Endodermal cell (in vitro differentiated cells): ENCODE results near the gene CLCF1. TPM values are rescaled to one million over a fixed set of nuclear protein-coding genes. Genes with fewer than 3 reads are reported as not detected.

ENCODE experiments used
- DNase-seq: peaks from one replicate; pipeline ENCODE4 v3.0.0-alpha.2; 2017
- H3K27ac ChIP-seq: 2 replicates; pipeline ENCODE4 v1.5.1; 2013; ENCODE audit warnings: mild to moderate bottlenecking, low read depth, low read length, moderate library complexity
- H3K27me3 ChIP-seq: 2 replicates; pipeline ENCODE4 v1.6.1; 2013; ENCODE audit warnings: mild to moderate bottlenecking, low read length, moderate library complexity; ENCODE audit not compliant: insufficient read depth, control insufficient read depth, poor library complexity, severe bottlenecking
- H3K36me3 ChIP-seq: 2 replicates; pipeline ENCODE4 v1.7.0; 2013; ENCODE audit warnings: mild to moderate bottlenecking, low read length, moderate library complexity; ENCODE audit not compliant: control insufficient read depth, insufficient read depth
- H3K4me1 ChIP-seq: one replicate; pipeline ENCODE4 v1.7.0; 2013; ENCODE audit warnings: low read length; ENCODE audit not compliant: control insufficient read depth, insufficient read depth
- H3K4me3 ChIP-seq: 2 replicates; pipeline ENCODE4 v1.5.1; 2013; ENCODE audit warnings: mild to moderate bottlenecking, low read length, moderate library complexity
- H3K9ac ChIP-seq: 2 replicates; pipeline ENCODE4 v1.6.1; 2013; ENCODE audit warnings: mild to moderate bottlenecking, low read length, moderate library complexity; ENCODE audit not compliant: poor library complexity, severe bottlenecking; ENCODE audit errors: extremely low read depth
- H3K9me3 ChIP-seq: 2 replicates; pipeline ENCODE4 v1.6.1; 2013; ENCODE audit warnings: mild to moderate bottlenecking, low read length, moderate library complexity; ENCODE audit not compliant: control insufficient read depth
- H3K27ac Mint-ChIP-seq: 2 replicates; pipeline ENCODE4 v1.8.0; 2020; ENCODE audit warnings: mixed read lengths
- H3K27me3 Mint-ChIP-seq: 2 replicates; pipeline ENCODE4 v1.8.0; 2021; ENCODE audit warnings: mild to moderate bottlenecking, mixed read lengths; ENCODE audit not compliant: insufficient read depth
- H3K36me3 Mint-ChIP-seq: 2 replicates; pipeline ENCODE4 v1.8.0; 2020; ENCODE audit warnings: low read depth, mixed read lengths
- H3K4me1 Mint-ChIP-seq: 2 replicates; pipeline ENCODE4 v1.8.0; 2020; ENCODE audit warnings: mixed read lengths
- H3K4me3 Mint-ChIP-seq: 2 replicates; pipeline ENCODE4 v1.8.0; 2020; ENCODE audit warnings: mild to moderate bottlenecking, moderate library complexity, mixed read lengths
- H3K9me3 Mint-ChIP-seq: 2 replicates; pipeline ENCODE4 v1.8.0; 2020; ENCODE audit warnings: mild to moderate bottlenecking, mixed read lengths
- WGBS, 2 experiments: methylation state at CpG; one replicate each; pipeline versions ENCODE4 v1.1.5 to v1.1.7; 2013; ENCODE audit warnings: missing lambda C conversion rate in 2 of 2, mixed read lengths in 1 of 2; ENCODE audit not compliant: insufficient coverage in 1 of 2, insufficient read length in 1 of 2; 5-methylcytosine and 5-hydroxymethylcytosine counted together
- total RNA-seq, 2 donors: library from RNA; stranded (reverse); fragmentation: NEBNext Ultra II Directional in 1 of 2; extraction: Animal tissue kit (Norgen Biotek cat#: 25700) in 1 of 2; gene quantifications; 2 replicates in 1 of 2; 3 replicates in 1 of 2; pipeline ENCODE4 v1.2.1, GENCODE V29; 2021
- TF ChIP-seq, protein P1 (sequence below): fragments of 200-600 bp; sonication (generic); conservative IDR thresholded peaks from 2 replicates; pipeline ENCODE4 v1.5.0; 2021; ENCODE audit warnings: antibody characterized with exemption, mild to moderate bottlenecking

The CLCF1 gene
- total RNA-seq, 2 donors from 2014 or later: 3.6 to 4.8 TPM

DNA sequence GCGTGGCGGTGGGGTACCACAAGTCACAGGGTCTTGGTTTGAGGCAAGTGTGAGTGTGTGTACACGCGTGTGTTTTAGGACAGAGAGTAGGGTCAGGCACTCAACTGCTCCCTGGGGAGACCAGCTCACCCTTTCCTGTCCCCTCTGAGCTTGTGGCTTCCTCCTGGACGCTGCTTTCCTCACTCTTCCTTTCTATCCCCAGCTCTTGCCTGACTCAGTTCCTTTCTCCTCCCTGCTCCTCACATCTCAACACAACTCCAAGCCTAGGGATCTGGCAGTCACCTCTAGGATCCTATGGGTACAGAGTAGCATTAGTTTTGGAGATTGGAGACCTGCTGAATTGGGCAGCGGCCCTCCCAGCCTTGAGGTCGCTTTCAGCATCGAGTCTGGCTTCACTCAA lies 4.1 kb downstream of the CLCF1 start:
- no peak overlapping the region for H3K27ac Mint-ChIP-seq
- H3K4me3 Mint-ChIP-seq: no peak overlapping the region
- WGBS, 2 experiments: 93 to 96% methylated on average over 8 of the region's 8 CpGs
- H3K27me3 Mint-ChIP-seq: peaks cover 38% of the 10 kb centered on the region
- H3K27me3 ChIP-seq: no peaks in the 10 kb centered on the region
- peaks cover 8% of the 10 kb centered on the region for H3K4me1 ChIP-seq
- no peak for DNase-seq
- no peak overlapping the region for H3K27ac ChIP-seq
- no peaks in the 10 kb centered on the region for H3K9me3 ChIP-seq
- H3K36me3 Mint-ChIP-seq: peaks cover 2% of the 10 kb centered on the region
- H3K9ac ChIP-seq: no peak overlapping the region
- no peak overlapping the region for H3K4me3 ChIP-seq
- no peaks in the 10 kb centered on the region for H3K36me3 ChIP-seq
- H3K9me3 Mint-ChIP-seq: no peaks in the 10 kb centered on the region
- peaks cover 31% of the 10 kb centered on the region for H3K4me1 Mint-ChIP-seq
- TF ChIP-seq, protein P1, sequence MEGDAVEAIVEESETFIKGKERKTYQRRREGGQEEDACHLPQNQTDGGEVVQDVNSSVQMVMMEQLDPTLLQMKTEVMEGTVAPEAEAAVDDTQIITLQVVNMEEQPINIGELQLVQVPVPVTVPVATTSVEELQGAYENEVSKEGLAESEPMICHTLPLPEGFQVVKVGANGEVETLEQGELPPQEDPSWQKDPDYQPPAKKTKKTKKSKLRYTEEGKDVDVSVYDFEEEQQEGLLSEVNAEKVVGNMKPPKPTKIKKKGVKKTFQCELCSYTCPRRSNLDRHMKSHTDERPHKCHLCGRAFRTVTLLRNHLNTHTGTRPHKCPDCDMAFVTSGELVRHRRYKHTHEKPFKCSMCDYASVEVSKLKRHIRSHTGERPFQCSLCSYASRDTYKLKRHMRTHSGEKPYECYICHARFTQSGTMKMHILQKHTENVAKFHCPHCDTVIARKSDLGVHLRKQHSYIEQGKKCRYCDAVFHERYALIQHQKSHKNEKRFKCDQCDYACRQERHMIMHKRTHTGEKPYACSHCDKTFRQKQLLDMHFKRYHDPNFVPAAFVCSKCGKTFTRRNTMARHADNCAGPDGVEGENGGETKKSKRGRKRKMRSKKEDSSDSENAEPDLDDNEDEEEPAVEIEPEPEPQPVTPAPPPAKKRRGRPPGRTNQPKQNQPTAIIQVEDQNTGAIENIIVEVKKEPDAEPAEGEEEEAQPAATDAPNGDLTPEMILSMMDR: no peak

DNA sequence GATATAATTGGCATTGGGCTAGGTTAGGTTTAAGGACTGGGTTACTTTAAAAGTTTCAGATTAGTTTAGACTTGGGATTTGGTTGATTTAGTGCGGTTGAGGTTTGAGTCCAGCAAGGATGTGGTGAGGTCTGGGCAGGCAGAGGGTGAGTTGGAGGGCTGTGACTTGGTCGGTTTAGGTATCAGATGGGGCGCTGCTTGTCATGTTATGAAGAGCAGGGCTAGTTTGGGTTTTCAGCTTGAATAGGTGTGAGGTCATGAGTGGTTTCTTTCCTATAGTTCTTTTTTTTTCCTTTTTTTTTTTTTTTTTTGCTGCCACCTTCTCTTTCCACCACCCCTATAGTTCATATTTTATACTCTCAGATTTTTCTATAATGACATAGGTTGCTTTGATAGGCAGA lies 4.8 kb downstream of the CLCF1 start:
- Histone ChIP-seq H3K9ac (no peak overlapping the region), H3K9me3 (no peaks in the 10 kb centered on the region), H3K4me3 (no peak overlapping the region), H3K36me3 (no peaks in the 10 kb centered on the region), H3K27me3 (no peaks in the 10 kb centered on the region), H3K4me1 (peaks cover 7% of the 10 kb centered on the region), H3K27ac (no peak overlapping the region)
- TF ChIP-seq, protein P1: no peak
- no peak overlapping the region for H3K4me3 Mint-ChIP-seq
- H3K36me3 Mint-ChIP-seq: peaks cover 2% of the 10 kb centered on the region
- peaks cover 34% of the 10 kb centered on the region for H3K27me3 Mint-ChIP-seq
- peak; percentile 22 for DNase-seq
- no peak overlapping the region for H3K27ac Mint-ChIP-seq
- H3K4me1 Mint-ChIP-seq: peaks cover 28% of the 10 kb centered on the region
- 93 to 100% methylated on average over 1 to 2 of the region's 3 CpGs for WGBS, 2 experiments
- H3K9me3 Mint-ChIP-seq: no peaks in the 10 kb centered on the region

DNA sequence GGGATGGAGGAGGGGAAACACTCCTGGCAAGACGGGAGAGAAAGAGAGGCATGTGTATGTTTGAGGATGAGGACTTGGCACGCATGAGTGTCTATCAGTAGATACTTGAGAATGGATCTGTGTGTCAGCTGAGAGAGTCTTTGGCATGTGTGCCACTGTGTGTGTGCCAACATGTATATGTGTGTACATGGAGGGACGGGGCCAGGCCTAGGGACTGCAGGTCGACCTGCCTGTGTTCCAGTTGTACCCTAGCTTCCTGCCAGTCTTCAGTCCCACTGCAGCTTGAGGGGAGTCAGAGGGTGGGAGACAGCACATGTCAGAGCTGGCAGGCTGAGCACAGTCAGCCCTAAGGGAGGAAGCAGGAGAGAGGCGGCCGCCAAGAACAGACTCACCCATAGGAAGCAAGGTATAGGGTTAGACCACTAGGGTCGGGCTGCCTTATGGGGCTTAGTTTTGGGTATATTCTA lies 5.6 kb downstream of the CLCF1 start:
- peak; percentile 44 for DNase-seq
- H3K9me3 ChIP-seq: no peaks in the 10 kb centered on the region
- Mint-ChIP-seq H3K4me3 (no peak overlapping the region), H3K27ac (no peak overlapping the region), H3K36me3 (peaks cover 2% of the 10 kb centered on the region), H3K4me1 (peaks cover 28% of the 10 kb centered on the region), H3K9me3 (no peaks in the 10 kb centered on the region), H3K27me3 (peaks cover 38% of the 10 kb centered on the region)
- H3K27me3 ChIP-seq: no peaks in the 10 kb centered on the region
- 80 to 97% methylated on average over 7 of the region's 7 CpGs for WGBS, 2 experiments
- TF ChIP-seq, protein P1: no peak
- H3K4me1 ChIP-seq: peaks cover 7% of the 10 kb centered on the region
- no peak overlapping the region for H3K27ac ChIP-seq
- H3K36me3 ChIP-seq: no peaks in the 10 kb centered on the region
- no peak overlapping the region for H3K4me3 ChIP-seq
- H3K9ac ChIP-seq: no peak overlapping the region
